SU-DHL-6 (cell line): ENCODE results near the gene RFXANK.

Experiments
- H2AFZ ChIP-seq: fragments of 200-600 bp; sonication (generic); 2 replicates; pipeline ENCODE4 v1.6.1; 2014; ENCODE audit warnings: low read depth, mild to moderate bottlenecking, moderate library complexity, mixed read lengths, antibody characterized with exemption, low read length; ENCODE audit not compliant: severe bottlenecking
- H3F3A ChIP-seq: fragments of 200-600 bp; shearing (Covaris generic); 2 replicates; pipeline ENCODE4 v1.6.0; 2016; ENCODE audit warnings: antibody characterized with exemption, mild to moderate bottlenecking; ENCODE audit not compliant: insufficient read depth
- H3K27ac ChIP-seq: fragments of 200-600 bp; sonication (generic); 2 replicates; pipeline ENCODE4 v1.5.1; 2016; ENCODE audit warnings: low read depth, mild to moderate bottlenecking, low read length, moderate library complexity, mixed read lengths
- H3K27me3 ChIP-seq: fragments of 200-600 bp; sonication (generic), shearing (Covaris generic); 2 replicates; pipeline ENCODE4 v1.6.0; 2014; ENCODE audit warnings: mild to moderate bottlenecking, low read length
- H3K36me3 ChIP-seq: fragments of 200-600 bp; sonication (generic); 2 replicates; pipeline ENCODE4 v1.6.1; 2014; ENCODE audit warnings: mild to moderate bottlenecking, low read length, mixed read lengths
- H3K4me2 ChIP-seq: fragments of 300-600, 200-600 bp; shearing (Covaris generic), sonication (generic); 2 replicates; pipeline ENCODE4 v1.6.0; 2014; ENCODE audit warnings: low read length, low read depth, mild to moderate bottlenecking; ENCODE audit not compliant: poor library complexity, severe bottlenecking
- H3K4me3 ChIP-seq: fragments of 200-600 bp; sonication (generic); 2 replicates; pipeline ENCODE4 v1.5.1; 2014; ENCODE audit warnings: antibody characterized with exemption, low read length, mild to moderate bottlenecking, mixed read lengths; ENCODE audit not compliant: insufficient read depth, poor library complexity, severe bottlenecking
- H3K79me2 ChIP-seq: fragments of 200-600 bp; sonication (generic); 2 replicates; pipeline ENCODE4 v1.6.1; 2014; ENCODE audit warnings: mild to moderate bottlenecking, low read length, moderate library complexity; ENCODE audit not compliant: insufficient read depth
- H3K9ac ChIP-seq: fragments of 200-600 bp; sonication (generic); 2 replicates; pipeline ENCODE4 v1.7.0; 2014; ENCODE audit warnings: mild to moderate bottlenecking, low read length
- H3K9me2 ChIP-seq: fragments of 200-600 bp; sonication (generic); replicated peaks from 2 replicates; pipeline ENCODE4 v1.6.1; 2014; ENCODE audit warnings: low read length; ENCODE audit not compliant: insufficient read depth
- H3K9me3 ChIP-seq: fragments of 200-600 bp; sonication (generic); 2 replicates; pipeline ENCODE4 v1.6.1; 2014; ENCODE audit warnings: low read length, mixed read lengths; ENCODE audit not compliant: insufficient read depth
- H4K20me1 ChIP-seq: fragments of 200-600 bp; sonication (generic); 2 replicates; pipeline ENCODE4 v1.6.1; 2014; ENCODE audit warnings: low read depth, mild to moderate bottlenecking, antibody characterized with exemption, low read length, moderate library complexity, mixed read lengths
- EZH2phosphoT487 ChIP-seq: fragments of 200-600 bp; sonication (generic), shearing (Covaris generic); conservative IDR thresholded peaks from 2 replicates; pipeline ENCODE4 v1.6.1; 2018; ENCODE audit warnings: mild to moderate bottlenecking, antibody characterized with exemption, low read length, moderate library complexity, mixed read lengths
- TF ChIP-seq, protein P1 (sequence below): fragments of 200-600 bp; sonication (generic); IDR thresholded peaks from one replicate; pipeline ENCODE4 v1.5.1; 2017; ENCODE audit warnings: antibody characterized with exemption, mild to moderate bottlenecking, low read length, moderate library complexity; ENCODE audit not compliant: insufficient read depth, poor library complexity, severe bottlenecking

Gene RFXANK

GRCh38 chr19:19226204-19226603, 34.1 kb downstream of the RFXANK start:
- H3K9me3 ChIP-seq = no peaks in the 10 kb centered on the region
- no peaks in the 10 kb centered on the region for H3K27me3 ChIP-seq
- H3K9me2 ChIP-seq = no peaks in the 10 kb centered on the region
- H3K4me2 ChIP-seq = no peak overlapping the region
- no peaks in the 10 kb centered on the region for H4K20me1 ChIP-seq
- H3K4me3 ChIP-seq = no peak overlapping the region
- H3K9ac ChIP-seq = no peak overlapping the region
- no peak overlapping the region for H2AFZ ChIP-seq
- no peaks in the 10 kb centered on the region for H3F3A ChIP-seq
- no peaks in the 10 kb centered on the region for H3K36me3 ChIP-seq
- H3K79me2 ChIP-seq = no peaks in the 10 kb centered on the region
- H3K27ac ChIP-seq = no peak overlapping the region
- TF ChIP-seq, protein P1, sequence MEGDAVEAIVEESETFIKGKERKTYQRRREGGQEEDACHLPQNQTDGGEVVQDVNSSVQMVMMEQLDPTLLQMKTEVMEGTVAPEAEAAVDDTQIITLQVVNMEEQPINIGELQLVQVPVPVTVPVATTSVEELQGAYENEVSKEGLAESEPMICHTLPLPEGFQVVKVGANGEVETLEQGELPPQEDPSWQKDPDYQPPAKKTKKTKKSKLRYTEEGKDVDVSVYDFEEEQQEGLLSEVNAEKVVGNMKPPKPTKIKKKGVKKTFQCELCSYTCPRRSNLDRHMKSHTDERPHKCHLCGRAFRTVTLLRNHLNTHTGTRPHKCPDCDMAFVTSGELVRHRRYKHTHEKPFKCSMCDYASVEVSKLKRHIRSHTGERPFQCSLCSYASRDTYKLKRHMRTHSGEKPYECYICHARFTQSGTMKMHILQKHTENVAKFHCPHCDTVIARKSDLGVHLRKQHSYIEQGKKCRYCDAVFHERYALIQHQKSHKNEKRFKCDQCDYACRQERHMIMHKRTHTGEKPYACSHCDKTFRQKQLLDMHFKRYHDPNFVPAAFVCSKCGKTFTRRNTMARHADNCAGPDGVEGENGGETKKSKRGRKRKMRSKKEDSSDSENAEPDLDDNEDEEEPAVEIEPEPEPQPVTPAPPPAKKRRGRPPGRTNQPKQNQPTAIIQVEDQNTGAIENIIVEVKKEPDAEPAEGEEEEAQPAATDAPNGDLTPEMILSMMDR = no peak
- no peak for TF ChIP-seq EZH2phosphoT487

DNA sequence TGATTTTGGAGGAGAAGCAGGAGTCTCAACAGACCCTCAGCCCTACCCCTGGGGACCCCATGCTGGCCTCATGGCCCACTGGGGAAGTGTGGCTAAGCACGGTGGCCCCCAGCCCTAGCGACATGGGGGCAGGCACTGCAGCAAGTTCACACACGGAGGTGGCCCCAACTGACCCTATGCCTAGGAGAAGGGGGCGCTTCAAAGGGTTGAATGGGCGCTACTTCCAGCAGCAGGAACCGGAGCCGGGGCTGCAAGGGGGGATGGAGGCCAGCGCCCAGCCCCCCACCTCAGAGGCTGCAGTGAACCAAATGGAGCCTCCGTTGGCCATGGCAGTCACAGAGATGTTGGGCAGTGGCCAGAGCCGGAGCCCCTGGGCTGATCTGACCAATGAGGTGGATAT, 34.6 kb downstream of the RFXANK start:
- Histone ChIP-seq H3K4me3 (no peak overlapping the region), H3K27me3 (no peaks in the 10 kb centered on the region), H4K20me1 (no peaks in the 10 kb centered on the region), H3K9me3 (no peaks in the 10 kb centered on the region), H3K9ac (no peak overlapping the region), H3K4me2 (no peak overlapping the region), H2AFZ (no peak overlapping the region), H3F3A (no peaks in the 10 kb centered on the region), H3K27ac (no peak overlapping the region), H3K9me2 (no peaks in the 10 kb centered on the region), H3K79me2 (no peaks in the 10 kb centered on the region), H3K36me3 (no peaks in the 10 kb centered on the region)
- TF ChIP-seq, protein P1 = no peak
- TF ChIP-seq EZH2phosphoT487 = no peak

DNA sequence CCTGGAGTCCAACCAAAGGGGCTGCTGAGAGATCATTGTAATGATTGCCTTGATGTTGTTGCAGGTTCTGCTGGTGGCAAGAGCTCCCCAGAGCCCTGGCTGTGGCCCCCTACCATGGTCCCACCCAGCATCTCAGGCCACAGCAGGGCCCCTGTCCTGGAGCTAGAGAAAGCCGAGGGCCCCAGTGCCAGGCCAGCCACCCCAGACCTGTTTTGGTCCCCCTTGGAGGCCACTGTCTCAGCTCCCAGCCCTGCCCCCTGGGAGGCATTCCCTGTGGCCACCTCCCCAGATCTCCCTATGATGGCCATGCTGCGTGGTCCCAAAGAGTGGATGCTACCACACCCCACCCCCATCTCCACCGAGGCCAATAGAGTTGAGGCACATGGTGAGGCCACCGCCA, 35.2 kb downstream of the RFXANK start:
- Histone ChIP-seq H3K9me3 (no peaks in the 10 kb centered on the region), H3K4me2 (no peak overlapping the region), H3K4me3 (no peak overlapping the region), H3F3A (no peaks in the 10 kb centered on the region), H3K9ac (no peak overlapping the region), H3K27ac (no peak overlapping the region), H3K36me3 (no peaks in the 10 kb centered on the region), H3K27me3 (no peaks in the 10 kb centered on the region), H3K79me2 (no peaks in the 10 kb centered on the region), H4K20me1 (no peaks in the 10 kb centered on the region), H3K9me2 (no peaks in the 10 kb centered on the region), H2AFZ (no peak overlapping the region)
- no peak for TF ChIP-seq EZH2phosphoT487
- TF ChIP-seq, protein P1 = no peak

DNA sequence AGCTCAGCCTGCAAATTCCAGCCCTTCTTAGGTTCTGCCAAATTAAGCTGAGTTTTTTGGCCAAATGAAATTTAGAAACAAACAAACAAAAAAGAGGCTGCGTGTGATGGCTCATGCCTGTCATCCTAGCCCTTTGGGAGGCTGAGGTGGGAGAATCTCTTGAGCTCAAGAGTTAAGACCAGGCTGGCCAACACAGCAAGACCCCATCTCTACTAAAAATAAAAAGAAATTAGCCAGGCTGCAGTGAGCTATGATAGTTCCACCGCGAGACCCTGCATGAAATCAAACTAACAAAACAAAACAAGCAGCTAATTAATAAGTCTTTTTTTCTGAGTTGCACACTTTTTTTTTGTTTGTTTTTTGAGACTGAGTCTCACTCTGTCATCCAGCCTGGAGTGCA, 37.6 kb downstream of the RFXANK start:
- H3K9me2 ChIP-seq = no peaks in the 10 kb centered on the region
- H3K27me3 ChIP-seq = 0 out of 2 replicates have a peak, but pooled peaks cover 3% of the 10 kb centered on the region

More for the DNA sequence above, 37.6 kb downstream of the RFXANK start:
- H3K79me2 ChIP-seq = no peaks in the 10 kb centered on the region
- no peak overlapping the region for H3K4me3 ChIP-seq
- H2AFZ ChIP-seq = no peak overlapping the region
- no peak for TF ChIP-seq EZH2phosphoT487
- TF ChIP-seq, protein P1 = no peak
- H4K20me1 ChIP-seq = no peaks in the 10 kb centered on the region
- no peaks in the 10 kb centered on the region; the same call in 1 of the 2 replicates for H3K9me3 ChIP-seq
- no peak overlapping the region for H3K27ac ChIP-seq
- H3F3A ChIP-seq = no peaks in the 10 kb centered on the region
- no peaks in the 10 kb centered on the region for H3K36me3 ChIP-seq
- no peak overlapping the region for H3K9ac ChIP-seq
- H3K4me2 ChIP-seq = no peak overlapping the region
